ENCODE data around the gene C17orf75.
"Not testable (repeated sequence)": the region's sequence is repeated elsewhere in the genome, so short reads cannot be mapped to it uniquely, and the experiment has no call there.

The C17orf75 gene

DNA sequence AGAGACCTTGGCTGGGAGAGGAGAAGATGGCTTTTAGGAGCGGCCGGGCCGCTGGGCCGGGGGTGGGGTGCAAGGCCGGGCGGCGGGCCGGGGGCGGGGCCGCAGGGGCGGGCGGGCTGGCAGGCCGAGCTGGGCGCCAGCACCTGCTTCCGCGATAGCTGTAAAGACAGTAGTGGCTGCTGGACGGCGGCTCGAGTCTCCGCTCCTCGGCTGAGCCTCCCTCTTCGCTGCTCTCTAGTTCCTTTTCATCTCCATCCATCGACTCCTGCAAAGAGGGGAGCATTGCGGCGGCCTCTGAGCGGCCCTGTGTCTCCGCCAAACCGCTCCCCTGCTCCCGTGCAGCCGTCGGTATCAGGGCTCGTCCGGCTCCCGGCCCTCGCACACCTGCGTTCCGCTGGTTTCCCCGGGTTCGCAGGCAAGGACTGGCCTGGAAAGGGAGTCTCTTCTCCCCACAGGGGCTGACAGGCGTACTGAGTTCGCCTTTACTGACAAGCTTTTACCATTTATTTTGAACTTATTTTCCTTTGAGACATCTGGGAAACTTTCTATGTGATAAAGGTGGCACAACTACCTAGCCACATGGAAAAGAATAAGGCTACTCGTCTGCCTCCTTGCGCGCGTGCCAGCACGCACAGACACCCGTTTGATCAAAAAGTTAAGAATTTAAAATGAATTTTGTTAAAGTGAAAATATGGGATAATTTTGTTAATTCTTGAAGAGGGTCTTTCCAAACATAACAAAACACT is at the start of gene C17orf75:
Gene C17orf75, minus strand, starts transcription at position 317 of the 746 bp plus-strand sequence. Its CDS starts 34 bp downstream, at position 283.
- DNase-seq (ENCODE audit: low spot score), result peak; percentile 80

- DNase-seq (ENCODE audit: low spot score), result no peak
These were observed 46.9 kb upstream of the C17orf75 start for GRCh38 chr17:32388613-32389459.

- DNase-seq (ENCODE audit: low spot score), result not testable (repeated sequence)
These were observed 46.2 kb upstream of the C17orf75 start for GRCh38 chr17:32388128-32388527.

GRCh38 chr17:32386844-32387243 is 44.9 kb upstream of the C17orf75 start:
- DNase-seq (ENCODE audit: low spot score), result no peak

- DNase-seq (ENCODE audit: low spot score), result no peak
These were observed 44.0 kb upstream of the C17orf75 start for GRCh38 chr17:32385971-32386370.

DNA sequence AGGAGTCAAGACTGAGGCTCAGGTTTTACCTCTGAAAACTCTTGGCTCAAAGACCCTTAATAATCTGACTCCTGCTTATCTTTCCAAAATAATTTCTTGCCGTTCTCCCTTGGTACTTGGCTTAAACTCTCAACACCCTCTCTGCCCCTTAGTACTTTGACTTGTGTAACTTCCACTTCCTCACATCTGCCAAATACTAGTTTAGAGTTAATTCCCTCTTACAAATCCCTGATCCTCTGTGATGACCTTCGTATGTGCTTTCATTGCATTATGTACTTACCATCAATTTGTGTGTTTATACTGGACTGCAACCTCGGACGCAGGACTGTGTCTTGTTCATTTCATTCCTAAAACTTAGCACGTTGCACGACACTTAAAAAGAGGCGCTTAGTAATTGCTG is 43.1 kb upstream of the C17orf75 start:
- no peak for DNase-seq (ENCODE audit: low spot score)

GRCh38 chr17:32383926-32384434 is 42.0 kb upstream of the C17orf75 start:
- DNase-seq (ENCODE audit: low spot score), result no peak

DNA sequence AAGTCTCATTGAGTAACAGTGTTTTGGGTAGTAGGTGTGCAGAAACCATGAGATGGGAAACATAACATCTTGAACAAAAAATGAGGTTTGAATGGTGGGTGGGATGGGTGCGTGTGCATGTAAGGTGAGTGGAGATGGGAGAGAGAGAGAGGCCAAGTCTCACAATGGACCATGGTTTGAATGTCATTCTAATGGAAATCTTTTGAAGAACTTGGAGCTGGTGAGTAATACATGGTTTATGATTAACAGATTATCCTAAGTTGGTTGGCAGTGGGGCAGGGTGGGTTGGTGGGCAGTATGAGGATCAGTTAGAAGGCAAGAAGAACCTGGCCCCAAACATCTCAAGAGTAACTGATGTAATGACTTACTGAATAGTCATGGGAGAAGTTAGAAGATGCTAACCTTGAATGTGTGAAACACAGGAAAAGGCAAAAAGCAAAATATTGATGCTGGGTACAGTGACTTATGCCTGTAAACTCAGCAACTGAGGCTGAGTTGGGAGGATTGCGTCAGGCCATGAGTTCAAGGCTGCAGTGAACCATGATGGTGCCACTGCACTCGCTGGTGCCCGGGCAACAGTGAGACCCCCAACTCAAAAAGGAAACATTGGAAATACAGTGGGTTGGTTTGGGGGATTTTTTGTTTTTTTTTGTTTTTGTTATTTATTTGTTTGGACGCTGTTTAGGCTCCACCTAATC is 40.7 kb upstream of the C17orf75 start:
- DNase-seq (ENCODE audit: low spot score), result no peak

- DNase-seq (ENCODE audit: low spot score), result no peak
These were observed 28.5 kb upstream of the C17orf75 start for GRCh38 chr17:32370426-32370825.

GRCh38 chr17:32361270-32361669 is 19.3 kb upstream of the C17orf75 start:
- DNase-seq (ENCODE audit: low spot score), result no peak

GRCh38 chr17:32357615-32358014 is 15.6 kb upstream of the C17orf75 start:
- DNase-seq (ENCODE audit: low spot score), result no peak

- no peak for DNase-seq (ENCODE audit: low spot score)
These were observed 14.8 kb upstream of the C17orf75 start for GRCh38 chr17:32356750-32357149.

DNA sequence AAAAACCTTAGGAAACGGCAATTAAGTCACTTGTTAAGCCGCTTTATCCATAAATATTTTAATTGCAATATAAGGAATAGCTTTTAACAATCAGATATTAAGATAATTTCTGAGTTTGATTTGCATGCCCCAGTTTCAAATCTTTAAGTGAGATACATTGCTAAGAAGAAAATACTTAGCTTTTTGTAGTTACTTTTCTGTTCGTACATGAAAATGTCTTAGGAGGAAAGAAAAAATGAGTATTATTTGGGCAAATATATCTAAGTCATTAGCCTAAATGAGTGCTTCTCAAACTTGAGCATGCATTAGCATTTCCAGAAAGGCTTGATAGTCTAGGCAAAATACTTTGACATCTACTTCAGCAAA is 14.4 kb upstream of the C17orf75 start:
- no peak for DNase-seq (ENCODE audit: low spot score)

DNA sequence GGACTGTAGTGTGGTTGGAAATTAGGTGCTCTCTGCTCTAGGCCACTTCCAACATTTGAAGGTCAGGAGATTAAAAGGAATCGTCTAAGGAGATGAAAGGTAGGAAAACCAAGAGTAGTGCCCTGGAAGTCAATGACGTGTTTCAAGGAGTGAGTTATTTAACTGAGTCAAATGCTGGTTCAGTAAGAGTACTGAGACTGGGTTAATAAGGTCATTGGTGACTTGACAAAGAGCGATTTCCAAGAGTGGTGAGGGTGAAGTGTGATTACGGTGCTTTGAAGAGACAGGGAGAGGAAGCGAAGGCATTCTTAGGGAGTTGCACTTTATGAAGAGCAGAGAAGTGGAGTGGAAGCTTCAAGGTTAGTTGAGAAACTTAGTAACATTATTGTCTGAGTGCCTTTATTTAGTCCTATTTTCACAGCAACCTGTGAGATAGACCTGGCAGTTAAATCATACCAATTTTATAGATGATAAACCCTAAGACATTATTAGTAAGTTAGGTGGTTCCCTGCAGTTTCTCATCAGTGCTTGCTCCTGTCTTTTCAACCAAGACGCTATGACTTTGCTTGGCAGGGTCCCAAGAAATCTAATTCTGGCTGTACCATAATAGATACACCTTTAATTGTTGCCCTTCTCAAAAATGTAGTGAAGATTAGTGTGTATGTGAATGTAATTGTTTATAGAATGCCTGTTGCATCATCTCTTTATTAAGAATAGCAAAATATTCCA is 13.8 kb upstream of the C17orf75 start:
- no peak for DNase-seq (ENCODE audit: low spot score)

DNA sequence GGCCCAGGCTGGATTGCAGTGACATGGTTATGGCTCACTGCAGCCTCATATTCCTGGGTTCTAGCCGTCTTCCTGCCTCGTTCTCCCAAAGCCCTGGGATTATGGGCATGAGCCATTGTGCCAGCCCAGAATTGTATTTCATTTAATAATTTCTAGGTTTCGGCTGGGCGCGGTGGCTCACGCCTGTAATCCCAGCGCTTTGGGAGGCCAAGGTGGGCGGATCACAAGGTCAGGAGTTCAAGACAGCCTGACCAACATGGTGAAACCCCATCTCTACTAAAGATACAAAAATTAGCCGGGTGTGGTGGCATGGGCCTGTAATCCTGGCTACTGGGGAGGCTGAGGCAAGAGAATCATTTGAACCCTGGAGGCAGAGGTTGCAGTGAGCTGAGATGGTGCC is 10.8 kb upstream of the C17orf75 start:
- DNase-seq (ENCODE audit: low spot score), result not testable (repeated sequence)

DNA sequence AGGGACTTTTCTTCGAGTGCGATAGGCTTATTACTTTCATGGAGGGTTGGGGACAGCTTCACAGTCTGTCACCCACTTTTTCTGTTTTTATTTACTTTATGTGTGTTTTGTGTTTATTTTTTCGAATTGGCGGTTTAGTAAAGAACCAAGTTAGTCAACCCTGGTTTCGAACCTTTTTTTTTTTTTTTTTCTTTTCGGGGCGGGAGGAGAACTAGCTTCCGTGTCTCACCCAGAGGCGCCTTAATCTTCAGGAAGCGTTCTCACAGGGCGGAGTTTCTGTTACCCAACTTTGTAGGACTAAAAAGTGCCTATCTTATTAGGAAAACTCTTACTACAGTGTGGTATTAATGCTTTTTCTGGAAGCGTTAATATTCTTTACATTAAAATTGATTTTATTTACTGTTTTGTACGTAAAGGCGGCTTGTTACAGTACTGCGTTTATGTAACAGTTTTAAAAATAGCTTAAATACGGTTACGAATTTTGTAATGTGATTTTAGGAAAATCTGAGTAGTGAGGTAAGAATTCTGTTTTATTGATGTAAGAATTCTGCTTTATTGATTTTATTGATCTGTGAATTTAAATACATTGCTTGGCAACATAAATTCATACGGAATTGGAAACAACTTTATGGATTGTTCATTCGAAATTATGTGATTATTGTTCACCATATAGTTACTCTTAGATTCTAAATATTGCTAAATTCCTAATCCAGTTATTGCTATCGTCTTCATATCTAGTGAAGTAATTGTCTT is 8.9 kb upstream of the C17orf75 start:
- DNase-seq (ENCODE audit: low spot score), result peak; percentile 40

- DNase-seq (ENCODE audit: low spot score), result peak; percentile 94
These were observed 8.1 kb upstream of the C17orf75 start, which contains the start of gene ZNF207 for GRCh38 chr17:32349854-32350665. ZNF207 (plus strand) TSS chr17:32350157; CDS start chr17:32350286, 129 bp downstream.

DNA sequence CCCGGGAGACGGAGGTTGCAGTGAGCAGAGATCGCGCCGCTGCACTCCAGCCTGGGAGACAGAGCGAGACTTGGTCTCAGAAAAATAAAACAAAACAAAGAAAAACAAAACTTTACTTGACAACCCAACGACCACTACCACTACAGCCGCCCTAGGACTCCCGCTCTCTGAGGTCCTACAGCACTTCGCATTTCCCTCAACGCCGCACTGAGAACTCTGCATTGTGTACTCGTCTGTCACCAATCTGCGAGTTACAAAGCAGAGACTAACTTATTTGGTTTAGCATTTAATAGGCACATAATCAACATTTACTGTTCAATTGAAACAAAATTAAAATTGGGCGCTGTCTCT is 7.5 kb upstream of the C17orf75 start:
- DNase-seq (ENCODE audit: low spot score), result no peak

GRCh38 chr17:32348483-32348800 is 6.5 kb upstream of the C17orf75 start:
- no peak for DNase-seq (ENCODE audit: low spot score)

DNA sequence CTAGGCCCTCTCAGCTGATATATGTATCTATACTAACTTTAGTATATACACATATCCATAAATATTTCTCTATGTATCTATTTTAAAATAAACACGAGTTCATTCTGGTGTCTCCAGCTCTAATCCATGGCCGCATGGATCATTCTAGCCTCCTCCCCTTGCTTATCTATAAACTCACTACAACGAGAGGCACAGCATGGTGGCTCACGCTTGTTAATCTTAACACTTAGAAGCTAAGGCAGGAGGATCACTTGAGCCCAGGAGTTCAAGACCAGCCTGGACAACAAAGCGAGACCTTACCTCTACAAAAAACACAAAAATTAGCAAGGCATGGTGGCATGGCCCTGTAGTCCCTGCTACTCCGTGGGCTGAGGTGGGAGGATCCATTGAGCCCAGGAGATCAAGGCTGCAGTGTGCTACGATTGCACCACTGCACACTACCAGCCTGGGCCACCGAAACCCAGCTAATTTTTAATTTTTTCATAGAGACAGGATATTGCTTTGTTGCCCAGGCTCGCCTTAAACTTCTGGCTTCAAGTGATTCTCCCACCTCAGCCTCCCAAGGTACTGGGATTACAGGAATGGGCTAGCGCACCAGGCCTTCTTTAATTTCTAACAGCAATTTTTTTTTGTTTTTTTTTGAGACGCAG is 4.1 kb upstream of the C17orf75 start:
- no peak for DNase-seq (ENCODE audit: low spot score)

All from AG08396 (cell line).